ENCODE measurements around the gene GLDN. TPM values are rescaled to one million over a fixed set of nuclear protein-coding genes. Genes with fewer than 3 reads are reported as not detected.
"Not testable (repeated sequence)": the region's sequence is repeated elsewhere in the genome, so short reads cannot be mapped to it uniquely, and the experiment has no call there.

The GLDN gene
- total RNA-seq, 2 donors from 2014 or later: 1.5 to 9.1 TPM

GRCh38 chr15:51405693-51406523 is 64.5 kb downstream of the GLDN start:
- ATAC-seq (no peak), DNase-seq (no peak)
- intact Hi-C loops (cut with DNase I): no loop called here

- DNase-seq (no peak), ATAC-seq (no peak)
- intact Hi-C loops (cut with DNase I): no loop called here
Observed at GRCh38 chr15:51414256-51414860, 72.9 kb downstream of the GLDN start.

GRCh38 chr15:51416129-51416528 is 74.7 kb downstream of the GLDN start:
- no peak for ATAC-seq
- no peak for DNase-seq
- intact Hi-C loops (cut with DNase I): no loop called here

- DNase-seq; intact Hi-C loops (cut with DNase I); ATAC-seq: not testable (repeated sequence)
Observed at GRCh38 chr15:51423040-51423439, 81.6 kb downstream of the GLDN start.

- intact Hi-C loops (cut with DNase I): no loop called here
- ATAC-seq (no peak), DNase-seq (no peak)
Observed at GRCh38 chr15:51424780-51425179, 83.3 kb downstream of the GLDN start.

GRCh38 chr15:51425517-51426040 is 84.1 kb downstream of the GLDN start:
- intact Hi-C loops (cut with DNase I): no loop called here
- ATAC-seq (no peak), DNase-seq (no peak)

GRCh38 chr15:51438526-51438925 is 97.1 kb downstream of the GLDN start:
- ATAC-seq (no peak), DNase-seq (no peak)
- intact Hi-C loops (cut with DNase I): no loop called here

GRCh38 chr15:51443282-51443914 is 101.9 kb downstream of the GLDN start:
- intact Hi-C loops (cut with DNase I): no loop called here
- DNase-seq: no peak
- peak in 1 of 2 donors; percentile 40 for ATAC-seq

GRCh38 chr15:51444112-51444511 is 102.7 kb downstream of the GLDN start:
- DNase-seq (no peak), ATAC-seq (no peak)
- intact Hi-C loops (cut with DNase I): no loop called here

- no peak for ATAC-seq
- no peak for DNase-seq
- intact Hi-C loops (cut with DNase I): no loop called here
Observed at GRCh38 chr15:51444807-51445206, 103.4 kb downstream of the GLDN start.

GRCh38 chr15:51446029-51446744 is 104.7 kb downstream of the GLDN start:
- intact Hi-C loops (cut with DNase I); DNase-seq; ATAC-seq: not testable (repeated sequence)

- ATAC-seq (no peak), DNase-seq (no peak)
- intact Hi-C loops (cut with DNase I): no loop called here
Observed at GRCh38 chr15:51447855-51448621, 106.6 kb downstream of the GLDN start.

GRCh38 chr15:51448622-51449399 is 107.4 kb downstream of the GLDN start:
- intact Hi-C loops (cut with DNase I): no loop called here
- ATAC-seq (peak in 1 of 2 donors; percentile 77), DNase-seq (no peak)

- peak; percentile 12 to 94 for ATAC-seq
- intact Hi-C loops (cut with DNase I): no loop called here
- no peak for DNase-seq
Observed at GRCh38 chr15:51450001-51450400, 108.5 kb downstream of the GLDN start.

Measured in left cardiac atrium (tissue), 4 donors.